ENCODE data around the gene RAB24.

The RAB24 gene

DNA sequence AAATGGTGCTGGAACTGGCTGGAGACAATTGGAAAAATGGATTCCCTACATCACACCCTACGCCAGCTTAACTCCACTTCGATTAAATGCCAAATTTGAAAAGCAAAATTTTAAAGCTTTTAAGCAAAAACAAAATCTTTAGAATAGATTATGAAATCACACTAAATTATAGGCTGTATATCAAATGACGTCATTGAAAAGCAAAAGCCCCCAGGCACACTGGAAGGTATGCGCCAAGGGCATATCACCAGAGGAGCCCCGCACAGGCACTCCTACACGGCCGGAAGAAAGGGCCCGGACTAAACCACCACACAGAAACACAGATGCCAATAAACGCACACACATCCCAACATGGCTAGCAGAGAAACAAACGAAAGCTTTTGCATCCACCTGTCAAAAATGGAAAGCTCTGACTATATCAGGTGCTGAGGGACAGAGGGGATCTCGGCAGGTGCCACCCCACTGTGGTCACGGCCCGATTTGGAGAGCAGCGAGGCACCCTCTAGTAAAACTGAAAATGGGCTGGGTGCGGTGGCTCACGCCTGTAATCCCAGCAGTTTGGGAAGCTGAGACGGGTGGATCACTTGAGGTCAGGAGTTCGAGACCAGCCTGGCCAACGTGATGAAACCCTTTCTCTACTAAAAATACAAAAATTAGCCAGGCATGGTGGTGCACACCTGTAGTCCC, 25.2 kb upstream of the RAB24 start:
- no peaks in the 10 kb centered on the region for H3K27me3 ChIP-seq (ENCODE audit: control insufficient read depth, low read length)
- no peaks in the 10 kb centered on the region for H3K9me2 ChIP-seq (replicated peaks; ENCODE audit: control insufficient read depth, low read length)
- no peaks in the 10 kb centered on the region for H3K79me2 ChIP-seq (ENCODE audit: control insufficient read depth, low read length)
- no peak overlapping the region for H3K4me2 ChIP-seq (ENCODE audit: low read length)
- TF ChIP-seq EZH2phosphoT487 (IDR thresholded peaks at IDR 0.05; ENCODE audit: borderline replicate concordance, low read length), result no peak
- TF ChIP-seq, protein P1, sequence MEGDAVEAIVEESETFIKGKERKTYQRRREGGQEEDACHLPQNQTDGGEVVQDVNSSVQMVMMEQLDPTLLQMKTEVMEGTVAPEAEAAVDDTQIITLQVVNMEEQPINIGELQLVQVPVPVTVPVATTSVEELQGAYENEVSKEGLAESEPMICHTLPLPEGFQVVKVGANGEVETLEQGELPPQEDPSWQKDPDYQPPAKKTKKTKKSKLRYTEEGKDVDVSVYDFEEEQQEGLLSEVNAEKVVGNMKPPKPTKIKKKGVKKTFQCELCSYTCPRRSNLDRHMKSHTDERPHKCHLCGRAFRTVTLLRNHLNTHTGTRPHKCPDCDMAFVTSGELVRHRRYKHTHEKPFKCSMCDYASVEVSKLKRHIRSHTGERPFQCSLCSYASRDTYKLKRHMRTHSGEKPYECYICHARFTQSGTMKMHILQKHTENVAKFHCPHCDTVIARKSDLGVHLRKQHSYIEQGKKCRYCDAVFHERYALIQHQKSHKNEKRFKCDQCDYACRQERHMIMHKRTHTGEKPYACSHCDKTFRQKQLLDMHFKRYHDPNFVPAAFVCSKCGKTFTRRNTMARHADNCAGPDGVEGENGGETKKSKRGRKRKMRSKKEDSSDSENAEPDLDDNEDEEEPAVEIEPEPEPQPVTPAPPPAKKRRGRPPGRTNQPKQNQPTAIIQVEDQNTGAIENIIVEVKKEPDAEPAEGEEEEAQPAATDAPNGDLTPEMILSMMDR (IDR thresholded peaks at IDR 0.05; ENCODE audit: low read depth, low read length, poor library complexity, severe bottlenecking), result no peak
- no peaks in the 10 kb centered on the region for H3K4me1 ChIP-seq (ENCODE audit: control insufficient read depth, low read length)
- H3K4me3 ChIP-seq (ENCODE audit: low read length), result no peak overlapping the region
- no peak overlapping the region for H3K27ac ChIP-seq (ENCODE audit: low read depth, low read length)
- H4K20me1 ChIP-seq (ENCODE audit: control insufficient read depth, insufficient read depth, low read depth, low read length), result no peaks in the 10 kb centered on the region
- H3K36me3 ChIP-seq (ENCODE audit: control insufficient read depth, low read length), result peaks cover 39% of the 10 kb centered on the region
- H3F3A ChIP-seq (ENCODE audit: control insufficient read depth, insufficient read depth), result no peaks in the 10 kb centered on the region; the same call in 1 of the 2 replicates
- H3K9me3 ChIP-seq (ENCODE audit: control insufficient read depth, insufficient read depth, low read length), result no peaks in the 10 kb centered on the region

DNA sequence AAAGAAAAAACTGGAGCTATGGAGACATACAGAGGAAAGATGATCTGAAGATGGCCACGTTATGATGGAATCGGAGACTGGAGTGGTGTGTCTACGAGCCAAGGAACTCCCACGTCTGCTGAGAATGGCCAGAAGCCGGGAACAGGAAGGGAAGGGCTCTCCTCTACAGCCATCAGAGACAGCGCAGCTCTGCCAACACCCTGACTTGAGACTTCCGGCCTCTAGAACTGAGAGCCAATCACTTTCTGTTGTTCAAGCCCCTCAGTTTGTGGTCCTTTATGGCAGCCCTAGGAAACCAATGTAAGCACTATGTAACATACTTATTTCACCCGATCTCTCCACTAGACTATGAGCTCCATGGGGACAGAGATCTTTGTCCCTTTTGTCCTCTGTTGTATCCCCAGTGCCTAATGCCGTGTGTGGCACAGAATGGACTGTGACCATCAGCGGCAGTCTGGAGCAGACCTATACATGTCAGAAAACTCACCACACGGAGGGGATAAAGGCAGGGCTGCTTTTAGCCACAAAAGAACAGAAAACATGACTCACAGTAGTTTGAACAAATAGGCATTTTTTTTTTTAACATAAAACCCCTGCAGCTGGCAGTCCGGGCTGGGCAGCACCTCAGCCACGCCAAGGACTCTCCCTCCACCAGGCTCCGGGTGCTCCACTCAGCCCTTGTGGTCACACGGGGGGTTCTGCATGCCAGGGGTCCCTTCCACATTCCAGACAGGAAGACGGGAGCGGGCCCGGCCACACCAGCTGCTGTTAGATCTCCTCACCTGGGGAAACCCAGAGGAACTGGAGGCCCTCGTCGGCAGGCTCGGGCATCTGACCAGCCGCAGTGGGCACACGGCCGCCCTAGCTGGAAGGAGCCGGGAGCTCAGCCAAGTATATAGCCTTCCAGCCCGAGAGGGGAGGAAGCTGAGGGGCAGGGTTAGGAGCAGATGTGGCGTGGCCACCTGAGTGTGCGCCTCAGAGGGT, 24.3 kb upstream of the RAB24 start:
- H3K27me3 ChIP-seq (ENCODE audit: control insufficient read depth, low read length), result no peaks in the 10 kb centered on the region
- TF ChIP-seq, protein P1 (IDR thresholded peaks at IDR 0.05; ENCODE audit: low read depth, low read length, poor library complexity, severe bottlenecking), result no peak
- H3K36me3 ChIP-seq (ENCODE audit: control insufficient read depth, low read length), result peaks cover 31% of the 10 kb centered on the region
- no peak overlapping the region for H3K4me3 ChIP-seq (ENCODE audit: low read length)
- no peaks in the 10 kb centered on the region for H4K20me1 ChIP-seq (ENCODE audit: control insufficient read depth, insufficient read depth, low read depth, low read length)
- H3K9me3 ChIP-seq (ENCODE audit: control insufficient read depth, insufficient read depth, low read length), result no peaks in the 10 kb centered on the region
- no peaks in the 10 kb centered on the region for H3K4me1 ChIP-seq (ENCODE audit: control insufficient read depth, low read length)
- no peaks in the 10 kb centered on the region for H3K9me2 ChIP-seq (replicated peaks; ENCODE audit: control insufficient read depth, low read length)
- H3K27ac ChIP-seq (ENCODE audit: low read depth, low read length), result no peak overlapping the region
- H3K79me2 ChIP-seq (ENCODE audit: control insufficient read depth, low read length), result no peaks in the 10 kb centered on the region
- H3F3A ChIP-seq (ENCODE audit: control insufficient read depth, insufficient read depth), result peaks cover 4% of the 10 kb centered on the region
- no peak overlapping the region for H3K4me2 ChIP-seq (ENCODE audit: low read length)

DNA sequence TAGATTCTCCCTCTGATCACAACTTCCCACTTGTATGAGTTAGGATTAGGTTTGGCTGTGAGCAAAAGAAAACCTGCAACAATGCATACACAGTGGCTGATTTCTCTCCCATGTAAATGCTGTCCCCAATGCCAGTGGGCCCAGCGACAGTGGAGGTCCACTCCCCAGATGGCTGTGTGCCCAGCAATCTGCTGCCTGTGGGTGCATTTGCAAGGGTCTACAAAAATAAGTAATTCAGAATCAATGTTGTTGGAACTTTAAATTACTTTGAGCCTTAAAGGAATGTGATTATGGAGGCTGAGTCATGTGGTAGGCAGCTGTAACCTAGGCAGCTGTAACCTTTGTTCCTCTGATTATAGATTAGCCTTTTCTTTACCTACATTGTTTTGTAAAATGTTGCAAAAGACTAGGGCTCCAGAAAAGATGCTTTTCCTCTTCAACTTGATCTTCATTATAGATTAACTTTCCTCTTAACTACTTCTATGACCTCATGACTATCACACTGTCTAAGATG, 22.4 kb upstream of the RAB24 start:
- Histone ChIP-seq H3K9me3 (ENCODE audit: control insufficient read depth, insufficient read depth, low read length) (no peaks in the 10 kb centered on the region), H3F3A (ENCODE audit: control insufficient read depth, insufficient read depth) (peaks cover 6% of the 10 kb centered on the region), H3K4me2 (ENCODE audit: low read length) (no peak overlapping the region), H3K9me2 (replicated peaks; ENCODE audit: control insufficient read depth, low read length) (no peaks in the 10 kb centered on the region), H3K79me2 (ENCODE audit: control insufficient read depth, low read length) (no peaks in the 10 kb centered on the region), H4K20me1 (ENCODE audit: control insufficient read depth, insufficient read depth, low read depth, low read length) (no peaks in the 10 kb centered on the region), H3K27ac (ENCODE audit: low read depth, low read length) (no peak overlapping the region), H3K4me1 (ENCODE audit: control insufficient read depth, low read length) (peaks cover 3% of the 10 kb centered on the region), H3K36me3 (ENCODE audit: control insufficient read depth, low read length) (peaks cover 14% of the 10 kb centered on the region), H3K4me3 (ENCODE audit: low read length) (no peak overlapping the region), H3K27me3 (ENCODE audit: control insufficient read depth, low read length) (no peaks in the 10 kb centered on the region)
- no peak for TF ChIP-seq EZH2phosphoT487 (IDR thresholded peaks at IDR 0.05; ENCODE audit: borderline replicate concordance, low read length)
